ENCODE results near the gene SLC5A2.
A peak's percentile ranks its signal among the peaks of the same experiment; 100 is the strongest.
"Not testable (repeated sequence)": the region's sequence is repeated elsewhere in the genome, so short reads cannot be mapped to it uniquely, and the experiment has no call there.

The SLC5A2 gene

GRCh38 chr16:31484048-31484447, 1.1 kb downstream of the SLC5A2 start:
- DNase-seq (ENCODE audit: low spot score); H3K9me3 ChIP-seq (replicated peaks in 1 of 2; ENCODE audit: control insufficient read depth in 2 of 2, insufficient read depth in 1 of 2, low read depth in 1 of 2, low read length in 2 of 2); H3K4me2 ChIP-seq (ENCODE audit: insufficient read depth, low read length, poor library complexity, severe bottlenecking); H2BK120ac ChIP-seq (ENCODE audit: low read depth, low read length); H3K36me3 ChIP-seq (replicated peaks in 1 of 2; ENCODE audit: control insufficient read depth in 2 of 2, insufficient read depth in 2 of 2, low read length in 2 of 2); H3K79me1 ChIP-seq (ENCODE audit: low read depth, low read length); H2BK5ac ChIP-seq (ENCODE audit: low read length); H3K9ac ChIP-seq (ENCODE audit: low read depth, low read length, poor library complexity); H4K91ac ChIP-seq (ENCODE audit: low read depth, low read length, poor library complexity); H3K4me3 ChIP-seq (ENCODE audit: low read length in 2 of 2); H3K14ac ChIP-seq (ENCODE audit: low read length); H2BK15ac ChIP-seq (ENCODE audit: low read length); H3K27ac ChIP-seq (replicated peaks; ENCODE audit: low read length); H2BK12ac ChIP-seq (ENCODE audit: low read length); H3K4ac ChIP-seq (ENCODE audit: low read length); H2AK5ac ChIP-seq (ENCODE audit: low read depth, low read length); H3K23ac ChIP-seq (ENCODE audit: low read depth, low read length, poor library complexity); H3K18ac ChIP-seq (ENCODE audit: low read length); H4K8ac ChIP-seq (ENCODE audit: low read depth, low read length): not testable (repeated sequence)
- Histone ChIP-seq H3K27me3 (ENCODE audit: control insufficient read depth in 3 of 3, insufficient read depth in 3 of 3, low read depth in 1 of 3, low read length in 3 of 3) (peaks cover 15 to 71% (median 19%) of the 10 kb centered on the region in 3 experiments), H2AFZ (ENCODE audit: low read length) (peak overlapping the region; percentile 87), H3K4me1 (ENCODE audit: control insufficient read depth in 2 of 2, insufficient read depth in 1 of 2, low read depth in 1 of 2, low read length in 2 of 2) (peaks cover 4 to 11% of the 10 kb centered on the region in 2 donors)
- no CpG with 5 or more reads among the region's 4 CpGs for whole genome bisulfite sequencing, 2 donors (ENCODE audit: extremely low coverage in 2 of 2, insufficient read length in 2 of 2, insufficient replicate concordance in 1 of 2)

DNA sequence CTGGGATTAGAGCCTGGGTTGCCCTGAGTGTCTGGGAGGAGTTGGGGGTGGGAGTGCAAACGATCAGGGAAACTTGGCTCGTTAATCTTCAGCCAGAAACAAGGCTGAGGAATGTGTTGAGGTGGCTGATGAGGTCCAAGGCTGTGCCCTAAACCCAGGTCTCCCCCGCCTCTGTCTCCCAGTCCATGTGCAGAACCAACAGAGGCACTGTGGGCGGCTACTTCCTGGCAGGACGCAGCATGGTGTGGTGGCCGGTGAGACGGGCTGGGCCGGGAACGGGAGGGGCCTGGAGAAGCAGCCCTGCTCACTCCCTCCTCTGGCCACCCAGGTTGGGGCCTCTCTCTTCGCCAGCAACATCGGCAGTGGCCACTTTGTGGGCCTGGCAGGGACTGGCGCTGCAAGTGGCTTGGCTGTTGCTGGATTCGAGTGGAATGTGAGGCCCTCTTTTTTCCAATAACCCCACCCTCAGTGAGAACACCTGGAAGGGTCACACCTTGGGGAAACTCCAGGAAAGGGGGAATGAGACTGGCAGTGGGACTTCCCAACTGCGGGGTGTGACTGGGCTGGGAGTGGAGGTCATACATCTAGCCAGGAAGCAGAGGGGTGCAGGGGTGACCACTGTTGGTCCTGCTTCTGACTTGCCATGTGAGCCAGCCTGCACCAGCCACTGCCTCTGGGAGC, 1.7 kb downstream of the SLC5A2 start:
- Histone ChIP-seq H3K4me3 (ENCODE audit: low read length in 2 of 2) (no peak overlapping the region), H2BK5ac (ENCODE audit: low read length) (no peak overlapping the region), H3K18ac (ENCODE audit: low read length) (no peak overlapping the region), H2AFZ (ENCODE audit: low read length) (peak overlapping the region; percentile 87), H2BK120ac (ENCODE audit: low read depth, low read length) (no peak overlapping the region), H3K27me3 (ENCODE audit: control insufficient read depth in 3 of 3, insufficient read depth in 3 of 3, low read depth in 1 of 3, low read length in 3 of 3) (peaks cover 15 to 67% (median 19%) of the 10 kb centered on the region in 3 experiments), H2AK5ac (ENCODE audit: low read depth, low read length) (no peak overlapping the region), H3K23ac (ENCODE audit: low read depth, low read length, poor library complexity) (peak overlapping the region; percentile 10), H2BK15ac (ENCODE audit: low read length) (no peak overlapping the region), H3K9me3 (replicated peaks in 1 of 2; ENCODE audit: control insufficient read depth in 2 of 2, insufficient read depth in 1 of 2, low read depth in 1 of 2, low read length in 2 of 2) (peaks cover 0 to 2% of the 10 kb centered on the region in 2 donors), H3K4me1 (ENCODE audit: control insufficient read depth in 2 of 2, insufficient read depth in 1 of 2, low read depth in 1 of 2, low read length in 2 of 2) (peaks cover 4 to 11% of the 10 kb centered on the region in 2 donors), H3K9ac (ENCODE audit: low read depth, low read length, poor library complexity) (no peak overlapping the region), H3K79me1 (ENCODE audit: low read depth, low read length) (peaks cover 3% of the 10 kb centered on the region), H2BK12ac (ENCODE audit: low read length) (no peak overlapping the region), H3K14ac (ENCODE audit: low read length) (no peak overlapping the region), H3K36me3 (replicated peaks in 1 of 2; ENCODE audit: control insufficient read depth in 2 of 2, insufficient read depth in 2 of 2, low read length in 2 of 2) (peaks cover 0 to 13% of the 10 kb centered on the region in 2 donors), H4K8ac (ENCODE audit: low read depth, low read length) (no peak overlapping the region), H3K4me2 (ENCODE audit: insufficient read depth, low read length, poor library complexity, severe bottlenecking) (no peak overlapping the region), H3K27ac (replicated peaks; ENCODE audit: low read length) (no peak overlapping the region), H4K91ac (ENCODE audit: low read depth, low read length, poor library complexity) (no peak overlapping the region), H3K4ac (ENCODE audit: low read length) (no peak overlapping the region)
- WGBS, 2 donors (ENCODE audit: extremely low coverage in 2 of 2, insufficient read length in 2 of 2, insufficient replicate concordance in 1 of 2) = no CpG with 5 or more reads among the region's 14 CpGs
- no peak for DNase-seq (ENCODE audit: low spot score)

DNA sequence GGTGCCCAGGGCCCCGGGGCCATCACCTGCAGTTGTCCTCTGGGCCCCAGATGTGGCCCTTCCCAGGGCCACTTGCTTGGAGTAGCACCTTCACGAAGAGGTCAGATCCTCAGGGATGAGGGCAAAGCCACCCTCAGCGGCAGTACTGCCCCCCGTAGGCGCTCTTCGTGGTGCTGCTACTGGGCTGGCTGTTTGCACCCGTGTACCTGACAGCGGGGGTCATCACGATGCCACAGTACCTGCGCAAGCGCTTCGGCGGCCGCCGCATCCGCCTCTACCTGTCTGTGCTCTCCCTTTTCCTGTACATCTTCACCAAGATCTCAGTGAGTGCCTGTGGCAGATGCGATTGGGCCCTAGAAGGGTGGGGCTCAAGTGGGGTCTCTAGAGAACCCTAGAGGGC, 2.6 kb downstream of the SLC5A2 start:
- H4K8ac ChIP-seq (ENCODE audit: low read depth, low read length) = no peak overlapping the region
- no peak overlapping the region for H3K4me2 ChIP-seq (ENCODE audit: insufficient read depth, low read length, poor library complexity, severe bottlenecking)
- no peak overlapping the region for H2BK120ac ChIP-seq (ENCODE audit: low read depth, low read length)
- H3K4ac ChIP-seq (ENCODE audit: low read length) = no peak overlapping the region
- no peak overlapping the region for H3K18ac ChIP-seq (ENCODE audit: low read length)
- no peak overlapping the region for H3K27ac ChIP-seq (replicated peaks; ENCODE audit: low read length)
- H2BK12ac ChIP-seq (ENCODE audit: low read length) = no peak overlapping the region
- no peak overlapping the region for H2BK5ac ChIP-seq (ENCODE audit: low read length)
- H3K9me3 ChIP-seq (replicated peaks in 1 of 2; ENCODE audit: control insufficient read depth in 2 of 2, insufficient read depth in 1 of 2, low read depth in 1 of 2, low read length in 2 of 2) = peaks cover 0 to 2% of the 10 kb centered on the region in 2 donors
- H3K23ac ChIP-seq (ENCODE audit: low read depth, low read length, poor library complexity) = no peak overlapping the region
- no peak overlapping the region for H2BK15ac ChIP-seq (ENCODE audit: low read length)
- peaks cover 3% of the 10 kb centered on the region for H3K79me1 ChIP-seq (ENCODE audit: low read depth, low read length)
- no peak overlapping the region for H2AK5ac ChIP-seq (ENCODE audit: low read depth, low read length)
- DNase-seq (ENCODE audit: low spot score) = no peak
- no peak overlapping the region for H2AFZ ChIP-seq (ENCODE audit: low read length)
- WGBS, 2 donors (ENCODE audit: extremely low coverage in 2 of 2, insufficient read length in 2 of 2, insufficient replicate concordance in 1 of 2) = no CpG with 5 or more reads among the region's 17 CpGs
- H3K14ac ChIP-seq (ENCODE audit: low read length) = no peak overlapping the region
- no peak overlapping the region for H3K9ac ChIP-seq (ENCODE audit: low read depth, low read length, poor library complexity)
- H3K4me1 ChIP-seq (ENCODE audit: control insufficient read depth in 2 of 2, insufficient read depth in 1 of 2, low read depth in 1 of 2, low read length in 2 of 2) = peaks cover 4 to 11% of the 10 kb centered on the region in 2 donors
- H3K4me3 ChIP-seq (ENCODE audit: low read length in 2 of 2) = no peak overlapping the region
- no peak overlapping the region for H4K91ac ChIP-seq (ENCODE audit: low read depth, low read length, poor library complexity)
- H3K27me3 ChIP-seq (ENCODE audit: control insufficient read depth in 3 of 3, insufficient read depth in 3 of 3, low read depth in 1 of 3, low read length in 3 of 3) = peaks cover 15 to 64% (median 19%) of the 10 kb centered on the region in 3 experiments
- H3K36me3 ChIP-seq (replicated peaks in 1 of 2; ENCODE audit: control insufficient read depth in 2 of 2, insufficient read depth in 2 of 2, low read length in 2 of 2) = peaks cover 2 to 21% of the 10 kb centered on the region in 2 donors

- no peak for DNase-seq (ENCODE audit: low spot score)
- Histone ChIP-seq H2BK15ac (ENCODE audit: low read length) (no peak overlapping the region), H3K4me2 (ENCODE audit: insufficient read depth, low read length, poor library complexity, severe bottlenecking) (no peak overlapping the region), H4K91ac (ENCODE audit: low read depth, low read length, poor library complexity) (no peak overlapping the region), H2AK5ac (ENCODE audit: low read depth, low read length) (no peak overlapping the region), H4K8ac (ENCODE audit: low read depth, low read length) (no peak overlapping the region), H3K23ac (ENCODE audit: low read depth, low read length, poor library complexity) (no peak overlapping the region), H3K4me3 (ENCODE audit: low read length in 2 of 2) (no peak overlapping the region), H3K79me1 (ENCODE audit: low read depth, low read length) (peaks cover 3% of the 10 kb centered on the region), H3K36me3 (replicated peaks in 1 of 2; ENCODE audit: control insufficient read depth in 2 of 2, insufficient read depth in 2 of 2, low read length in 2 of 2) (peaks cover 2 to 26% of the 10 kb centered on the region in 2 donors), H3K18ac (ENCODE audit: low read length) (no peak overlapping the region), H2BK120ac (ENCODE audit: low read depth, low read length) (no peak overlapping the region), H3K9me3 (replicated peaks in 1 of 2; ENCODE audit: control insufficient read depth in 2 of 2, insufficient read depth in 1 of 2, low read depth in 1 of 2, low read length in 2 of 2) (peaks cover 0 to 2% of the 10 kb centered on the region in 2 donors), H3K27ac (replicated peaks; ENCODE audit: low read length) (no peak overlapping the region), H3K14ac (ENCODE audit: low read length) (no peak overlapping the region), H3K4ac (ENCODE audit: low read length) (no peak overlapping the region), H2BK12ac (ENCODE audit: low read length) (no peak overlapping the region), H2BK5ac (ENCODE audit: low read length) (no peak overlapping the region), H2AFZ (ENCODE audit: low read length) (no peak overlapping the region), H3K4me1 (ENCODE audit: control insufficient read depth in 2 of 2, insufficient read depth in 1 of 2, low read depth in 1 of 2, low read length in 2 of 2) (peaks cover 4 to 11% of the 10 kb centered on the region in 2 donors), H3K27me3 (ENCODE audit: control insufficient read depth in 3 of 3, insufficient read depth in 3 of 3, low read depth in 1 of 3, low read length in 3 of 3) (peaks cover 15 to 59% (median 19%) of the 10 kb centered on the region in 3 experiments), H3K9ac (ENCODE audit: low read depth, low read length, poor library complexity) (no peak overlapping the region)
- WGBS, 2 donors (ENCODE audit: extremely low coverage in 2 of 2, insufficient read length in 2 of 2, insufficient replicate concordance in 1 of 2) = no CpG with 5 or more reads among the region's 5 CpGs
These were observed 3.1 kb downstream of the SLC5A2 start for GRCh38 chr16:31486045-31486444.
